Activated T-cell treated with anti-CD3 and anti-CD28 coated beads, Interleukin-2, amount 50 U/mL, for 4 hours (primary cell): Measurements from ENCODE around the gene HK1. TPM values are rescaled to one million over a fixed set of nuclear protein-coding genes. Genes with fewer than 3 reads are reported as not detected.

Experiments used
- ATAC-seq, 2 donors: fragments of 200-7000 bp; cut with Tn5 transposase; one replicate each; pipeline ENCODE4 v1.10.0; 2021
- DNase-seq: peaks from one replicate; pipeline ENCODE4 v3.0.0-alpha.2; 2020
- H3K27me3 Mint-ChIP-seq: one replicate; pipeline ENCODE4 v1.8.0; 2021; ENCODE audit warnings: low read depth, mixed read lengths
- H3K36me3 Mint-ChIP-seq: one replicate; pipeline ENCODE4 v1.8.0; 2022; ENCODE audit warnings: mixed read lengths; ENCODE audit not compliant: insufficient read depth
- H3K4me1 Mint-ChIP-seq: one replicate; pipeline ENCODE4 v1.8.0; 2021; ENCODE audit warnings: low read depth, mixed read lengths
- H3K4me3 Mint-ChIP-seq: one replicate; pipeline ENCODE4 v1.8.0; 2021; ENCODE audit warnings: mild to moderate bottlenecking, moderate library complexity, mixed read lengths
- H3K9me3 Mint-ChIP-seq: one replicate; pipeline ENCODE4 v1.8.0; 2021; ENCODE audit warnings: mixed read lengths
- total RNA-seq, 3 donors: library from RNA; stranded (reverse); gene quantifications; one replicate each; pipeline ENCODE4 v1.2.1, GENCODE V29; 2021

The HK1 gene
- total RNA-seq, 3 donors from 2014 or later: 147 to 169 (median 165) TPM

- H3K27me3 Mint-ChIP-seq: no peaks in the 10 kb centered on the region
- peaks cover 54% of the 10 kb centered on the region for H3K36me3 Mint-ChIP-seq
- H3K4me3 Mint-ChIP-seq: no peak overlapping the region
- ATAC-seq (no peak), DNase-seq (no peak)
- H3K4me1 Mint-ChIP-seq: peaks cover 5% of the 10 kb centered on the region
- H3K9me3 Mint-ChIP-seq: no peaks in the 10 kb centered on the region
Measured at GRCh38 chr10:69385454-69386350, 107.4 kb downstream of the HK1 start.

GRCh38 chr10:69387500-69387899 is 109.2 kb downstream of the HK1 start:
- Mint-ChIP-seq H3K27me3 (no peaks in the 10 kb centered on the region), H3K4me1 (peaks cover 10% of the 10 kb centered on the region), H3K4me3 (no peak overlapping the region), H3K9me3 (no peaks in the 10 kb centered on the region), H3K36me3 (peaks cover 51% of the 10 kb centered on the region)
- no peak for ATAC-seq
- no peak for DNase-seq

- no peaks in the 10 kb centered on the region for H3K27me3 Mint-ChIP-seq
- no peak for ATAC-seq
- no peaks in the 10 kb centered on the region for H3K9me3 Mint-ChIP-seq
- no peak for DNase-seq
- H3K36me3 Mint-ChIP-seq: peaks cover 47% of the 10 kb centered on the region
- peaks cover 12% of the 10 kb centered on the region for H3K4me1 Mint-ChIP-seq
- H3K4me3 Mint-ChIP-seq: no peak overlapping the region
Measured at GRCh38 chr10:69388488-69388887, 110.2 kb downstream of the HK1 start.

GRCh38 chr10:69389827-69390490 is 111.7 kb downstream of the HK1 start:
- Mint-ChIP-seq H3K36me3 (peaks cover 43% of the 10 kb centered on the region), H3K4me3 (no peak overlapping the region), H3K27me3 (no peaks in the 10 kb centered on the region), H3K4me1 (peaks cover 12% of the 10 kb centered on the region), H3K9me3 (no peaks in the 10 kb centered on the region)
- DNase-seq: no peak
- ATAC-seq: no peak

- ATAC-seq (no peak), DNase-seq (no peak)
- H3K27me3 Mint-ChIP-seq: no peaks in the 10 kb centered on the region
- peaks cover 40% of the 10 kb centered on the region for H3K36me3 Mint-ChIP-seq
- no peak overlapping the region for H3K4me3 Mint-ChIP-seq
- H3K9me3 Mint-ChIP-seq: no peaks in the 10 kb centered on the region
- peaks cover 12% of the 10 kb centered on the region for H3K4me1 Mint-ChIP-seq
Measured at GRCh38 chr10:69391158-69391557, 112.9 kb downstream of the HK1 start.

GRCh38 chr10:69392481-69393000 is 114.2 kb downstream of the HK1 start:
- peaks cover 34% of the 10 kb centered on the region for H3K36me3 Mint-ChIP-seq
- DNase-seq: peak; percentile 79
- no peaks in the 10 kb centered on the region for H3K27me3 Mint-ChIP-seq
- H3K9me3 Mint-ChIP-seq: no peaks in the 10 kb centered on the region
- peaks cover 12% of the 10 kb centered on the region for H3K4me1 Mint-ChIP-seq
- H3K4me3 Mint-ChIP-seq: no peak overlapping the region
- ATAC-seq: peak; percentile 95 to 96

- Mint-ChIP-seq H3K9me3 (no peaks in the 10 kb centered on the region), H3K27me3 (no peaks in the 10 kb centered on the region), H3K36me3 (peaks cover 26% of the 10 kb centered on the region), H3K4me3 (no peak overlapping the region), H3K4me1 (peaks cover 12% of the 10 kb centered on the region)
- DNase-seq (no peak), ATAC-seq (no peak)
Measured at GRCh38 chr10:69394020-69394419, 115.7 kb downstream of the HK1 start.

- Mint-ChIP-seq H3K27me3 (no peaks in the 10 kb centered on the region), H3K4me1 (no peaks in the 10 kb centered on the region), H3K4me3 (no peak overlapping the region), H3K36me3 (peaks cover 31% of the 10 kb centered on the region), H3K9me3 (no peaks in the 10 kb centered on the region)
- ATAC-seq (no peak), DNase-seq (no peak)
Measured at GRCh38 chr10:69397972-69398371, 119.7 kb downstream of the HK1 start.

- no peak for ATAC-seq
- Mint-ChIP-seq H3K27me3 (no peaks in the 10 kb centered on the region), H3K36me3 (peaks cover 32% of the 10 kb centered on the region), H3K4me3 (no peak overlapping the region), H3K4me1 (no peaks in the 10 kb centered on the region), H3K9me3 (no peaks in the 10 kb centered on the region)
- DNase-seq: no peak
Measured at GRCh38 chr10:69398466-69398865, 120.2 kb downstream of the HK1 start.

GRCh38 chr10:69400936-69401335 is 122.6 kb downstream of the HK1 start:
- H3K4me3 Mint-ChIP-seq: no peak overlapping the region
- H3K36me3 Mint-ChIP-seq: peaks cover 24% of the 10 kb centered on the region
- no peak for ATAC-seq
- H3K4me1 Mint-ChIP-seq: no peaks in the 10 kb centered on the region
- DNase-seq: no peak
- H3K9me3 Mint-ChIP-seq: no peaks in the 10 kb centered on the region
- H3K27me3 Mint-ChIP-seq: no peaks in the 10 kb centered on the region

- Mint-ChIP-seq H3K9me3 (no peaks in the 10 kb centered on the region), H3K4me3 (no peak overlapping the region), H3K36me3 (peaks cover 24% of the 10 kb centered on the region), H3K4me1 (no peaks in the 10 kb centered on the region), H3K27me3 (no peaks in the 10 kb centered on the region)
- DNase-seq: no peak
- no peak for ATAC-seq
Measured at GRCh38 chr10:69401416-69401815, 123.1 kb downstream of the HK1 start.

GRCh38 chr10:69402386-69402785 is 124.1 kb downstream of the HK1 start:
- no peak overlapping the region for H3K4me3 Mint-ChIP-seq
- DNase-seq (no peak), ATAC-seq (no peak)

GRCh38 chr10:69403066-69403465 is 124.8 kb downstream of the HK1 start:
- no peak for ATAC-seq
- Mint-ChIP-seq H3K9me3 (no peaks in the 10 kb centered on the region), H3K36me3 (peaks cover 23% of the 10 kb centered on the region), H3K27me3 (no peaks in the 10 kb centered on the region), H3K4me1 (peaks cover 3% of the 10 kb centered on the region), H3K4me3 (no peak overlapping the region)
- DNase-seq: no peak

More at GRCh38 chr10:69402386-69402785, 124.1 kb downstream of the HK1 start:
- H3K27me3 Mint-ChIP-seq: no peaks in the 10 kb centered on the region
- H3K9me3 Mint-ChIP-seq: no peaks in the 10 kb centered on the region
- peaks cover 23% of the 10 kb centered on the region for H3K36me3 Mint-ChIP-seq
- peaks cover 2% of the 10 kb centered on the region for H3K4me1 Mint-ChIP-seq

- ATAC-seq (no peak), DNase-seq (no peak)
- H3K9me3 Mint-ChIP-seq: no peaks in the 10 kb centered on the region
Measured at GRCh38 chr10:69403519-69403918, 125.2 kb downstream of the HK1 start.

GRCh38 chr10:69404786-69405185 is 126.5 kb downstream of the HK1 start:
- Mint-ChIP-seq H3K27me3 (no peaks in the 10 kb centered on the region), H3K4me3 (no peak overlapping the region), H3K4me1 (peaks cover 13% of the 10 kb centered on the region)

More at GRCh38 chr10:69403519-69403918, 125.2 kb downstream of the HK1 start:
- H3K4me1 Mint-ChIP-seq: peaks cover 6% of the 10 kb centered on the region
- H3K27me3 Mint-ChIP-seq: no peaks in the 10 kb centered on the region
- H3K4me3 Mint-ChIP-seq: no peak overlapping the region
- peaks cover 23% of the 10 kb centered on the region for H3K36me3 Mint-ChIP-seq

More at GRCh38 chr10:69404786-69405185, 126.5 kb downstream of the HK1 start:
- DNase-seq: no peak
- H3K36me3 Mint-ChIP-seq: peaks cover 18% of the 10 kb centered on the region
- no peaks in the 10 kb centered on the region for H3K9me3 Mint-ChIP-seq
- ATAC-seq: no peak
